ENCODE measurements around the gene PPA2.

DNA sequence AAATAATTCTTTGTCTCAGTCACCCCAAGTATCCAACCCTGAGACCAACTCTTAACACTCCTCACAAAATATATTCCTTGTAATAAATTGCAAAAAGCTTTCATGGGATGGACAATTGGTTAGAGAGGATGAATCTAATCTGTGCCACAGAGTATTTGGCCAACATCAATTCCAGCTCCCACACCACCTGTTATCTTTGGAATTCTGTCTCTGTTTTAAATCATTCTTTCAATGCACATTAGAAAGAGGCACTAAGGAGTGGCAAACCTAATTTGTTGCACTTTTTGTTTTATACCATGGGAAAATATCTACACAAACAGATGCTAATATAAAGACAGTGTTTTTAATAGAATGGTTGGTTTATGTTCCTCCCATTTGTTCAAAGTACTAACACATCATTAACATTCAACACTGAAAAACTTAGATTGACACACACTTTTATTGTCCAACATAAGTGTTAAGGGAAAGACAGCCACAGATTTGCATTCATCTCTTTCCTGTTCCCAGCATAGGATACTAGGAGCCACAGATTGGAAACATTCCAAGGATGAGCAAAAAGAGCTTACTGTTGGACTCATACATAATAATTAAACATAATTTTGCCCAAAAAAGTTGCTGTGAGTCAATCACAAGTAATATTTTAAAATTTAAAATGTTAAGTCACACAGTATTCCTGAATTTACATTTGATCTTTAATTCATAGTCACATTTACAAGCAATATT is 116.4 kb downstream of the PPA2 start:
- TF ChIP-seq POLR2A (IDR thresholded peaks at IDR 0.05), result no peak
- TF ChIP-seq, protein P1, sequence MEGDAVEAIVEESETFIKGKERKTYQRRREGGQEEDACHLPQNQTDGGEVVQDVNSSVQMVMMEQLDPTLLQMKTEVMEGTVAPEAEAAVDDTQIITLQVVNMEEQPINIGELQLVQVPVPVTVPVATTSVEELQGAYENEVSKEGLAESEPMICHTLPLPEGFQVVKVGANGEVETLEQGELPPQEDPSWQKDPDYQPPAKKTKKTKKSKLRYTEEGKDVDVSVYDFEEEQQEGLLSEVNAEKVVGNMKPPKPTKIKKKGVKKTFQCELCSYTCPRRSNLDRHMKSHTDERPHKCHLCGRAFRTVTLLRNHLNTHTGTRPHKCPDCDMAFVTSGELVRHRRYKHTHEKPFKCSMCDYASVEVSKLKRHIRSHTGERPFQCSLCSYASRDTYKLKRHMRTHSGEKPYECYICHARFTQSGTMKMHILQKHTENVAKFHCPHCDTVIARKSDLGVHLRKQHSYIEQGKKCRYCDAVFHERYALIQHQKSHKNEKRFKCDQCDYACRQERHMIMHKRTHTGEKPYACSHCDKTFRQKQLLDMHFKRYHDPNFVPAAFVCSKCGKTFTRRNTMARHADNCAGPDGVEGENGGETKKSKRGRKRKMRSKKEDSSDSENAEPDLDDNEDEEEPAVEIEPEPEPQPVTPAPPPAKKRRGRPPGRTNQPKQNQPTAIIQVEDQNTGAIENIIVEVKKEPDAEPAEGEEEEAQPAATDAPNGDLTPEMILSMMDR (IDR thresholded peaks at IDR 0.05), result no peak
